SW 1271 (cell line): ENCODE data around the gene MYL5.
"Not testable (repeated sequence)": the region's sequence is repeated elsewhere in the genome, so short reads cannot be mapped to it uniquely, and the experiment has no call there.

Experiments used
- DNase-seq, 2 experiments: peaks; one replicate each; lab custom pipeline; 2025; lab: John Stamatoyannopoulos, UW

MYL5 gene

DNA sequence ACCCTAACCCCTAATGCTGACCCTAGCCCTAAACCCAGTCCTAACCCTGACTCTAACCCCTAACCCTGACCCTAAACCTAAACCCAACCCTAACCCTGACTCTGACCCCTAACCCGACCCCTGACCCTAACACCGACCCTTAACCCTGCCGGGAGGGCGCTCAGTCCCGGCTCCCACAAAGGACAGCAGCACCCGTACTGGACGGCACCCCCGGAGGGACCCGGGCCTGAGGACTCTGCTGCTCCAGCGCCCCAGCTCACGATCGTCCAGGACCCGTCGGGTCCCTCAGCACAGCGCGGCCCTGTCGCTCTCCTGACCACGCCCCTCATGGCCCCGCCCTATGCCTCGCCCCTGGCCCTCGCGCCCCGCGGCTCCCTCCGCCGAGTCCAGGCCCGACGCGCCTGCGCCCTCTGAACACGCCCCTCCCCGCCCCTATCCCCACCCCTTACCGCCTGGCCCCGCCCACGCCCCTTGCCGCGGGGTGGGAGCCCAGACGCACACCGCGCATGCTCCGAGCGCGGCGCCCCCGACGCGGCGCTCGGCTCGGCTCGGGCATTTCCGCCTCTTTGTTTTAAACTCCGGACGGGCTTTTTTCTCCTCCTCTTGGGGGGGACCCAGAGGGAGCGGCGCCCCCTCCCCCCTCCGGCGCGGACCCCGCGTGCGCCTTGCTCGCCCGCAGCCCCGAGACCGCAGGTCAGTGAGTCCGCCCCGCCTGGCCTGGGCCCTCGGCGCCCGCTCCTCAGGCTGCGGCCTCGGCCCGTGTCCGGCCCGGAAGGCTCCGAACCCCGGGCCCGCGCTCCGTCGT, 31.1 kb downstream of the MYL5 start, which contains the start of gene PCGF3:
Gene PCGF3, plus strand, starts transcription at position 555 of the 805 bp plus-strand sequence. CDS start 27,849 bp downstream, outside the sequence.
- peak; percentile 70 to 86 for DNase-seq

DNA sequence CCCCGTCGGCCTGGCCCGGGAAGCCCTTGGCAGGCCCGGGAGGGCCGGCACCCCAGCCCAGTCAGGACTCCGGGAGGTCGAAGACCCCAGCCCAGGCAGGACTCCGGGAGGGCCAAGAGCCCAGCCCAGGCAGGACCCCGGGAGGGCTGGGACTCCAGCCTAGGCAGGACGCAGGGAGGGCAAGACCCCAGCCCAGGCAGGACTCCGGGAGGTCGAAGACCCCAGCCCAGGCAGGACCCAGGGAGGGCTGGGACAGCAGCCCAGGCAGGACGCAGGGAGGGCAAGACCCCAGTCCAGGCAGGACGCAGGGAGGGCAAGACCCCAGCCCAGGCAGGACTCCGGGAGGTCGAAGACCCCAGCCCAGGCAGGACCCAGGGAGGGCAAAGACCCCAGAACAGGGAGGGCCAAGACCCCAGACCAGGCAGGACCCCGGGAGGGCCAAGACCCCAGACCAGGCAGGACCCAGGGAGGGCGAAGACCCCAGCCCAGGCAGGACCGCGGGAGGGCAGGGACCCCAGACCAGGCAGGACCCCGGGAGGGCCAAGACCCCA, 31.8 kb downstream of the MYL5 start:
- DNase-seq = not testable (repeated sequence)

- DNase-seq = no peak
Measured at GRCh38 chr4:706834-707598, 32.7 kb downstream of the MYL5 start.

DNA sequence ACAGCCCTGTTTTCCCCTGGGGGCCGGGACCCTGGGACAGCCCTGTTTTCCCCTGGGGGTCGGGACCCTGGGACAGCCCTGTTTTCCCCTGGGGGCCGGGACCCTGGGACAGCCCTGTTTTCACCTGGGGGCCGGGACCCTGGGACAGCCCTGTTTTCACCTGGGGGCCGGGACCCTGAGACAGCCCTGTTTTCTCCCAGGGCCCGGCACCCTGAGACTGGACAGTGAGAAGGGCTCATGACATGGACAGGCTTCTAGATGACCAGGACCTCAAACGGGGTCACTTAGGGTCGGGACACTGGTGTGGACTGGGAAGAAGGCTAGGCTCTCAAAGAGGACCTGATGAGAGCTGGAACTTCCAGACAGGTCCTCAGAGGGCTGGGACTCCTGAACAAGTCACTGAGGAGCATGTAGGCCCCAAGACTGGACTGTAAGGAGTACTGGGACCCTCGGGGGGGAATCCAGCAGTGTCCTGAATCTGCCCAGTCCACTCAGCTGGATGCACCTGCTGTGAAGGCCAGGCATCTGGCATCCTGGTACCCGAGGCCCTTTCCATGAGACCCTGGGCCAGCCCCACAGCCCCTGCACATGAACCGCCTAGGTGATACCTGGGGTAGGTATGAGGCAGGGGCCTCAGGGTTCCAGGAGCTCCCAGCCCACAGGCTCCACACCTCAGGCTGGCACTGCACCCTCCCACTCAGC, 33.7 kb downstream of the MYL5 start:
- no peak for DNase-seq

DNA sequence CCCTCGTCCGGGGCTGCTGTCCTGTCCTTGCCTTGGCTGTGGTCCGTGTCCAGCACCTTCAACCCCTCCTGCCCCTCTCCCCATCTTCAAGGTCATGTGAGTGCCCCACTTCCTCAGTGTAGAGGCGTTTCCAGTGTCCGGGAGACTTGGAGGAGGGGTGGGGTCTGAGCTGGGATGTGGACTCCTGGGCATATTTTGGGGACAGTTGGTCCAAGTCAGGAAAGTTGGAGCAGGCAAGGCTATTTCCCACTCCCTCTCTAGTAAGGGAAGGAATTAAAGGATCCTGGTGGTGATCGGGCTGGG, 34.2 kb downstream of the MYL5 start:
- no peak for DNase-seq

DNA sequence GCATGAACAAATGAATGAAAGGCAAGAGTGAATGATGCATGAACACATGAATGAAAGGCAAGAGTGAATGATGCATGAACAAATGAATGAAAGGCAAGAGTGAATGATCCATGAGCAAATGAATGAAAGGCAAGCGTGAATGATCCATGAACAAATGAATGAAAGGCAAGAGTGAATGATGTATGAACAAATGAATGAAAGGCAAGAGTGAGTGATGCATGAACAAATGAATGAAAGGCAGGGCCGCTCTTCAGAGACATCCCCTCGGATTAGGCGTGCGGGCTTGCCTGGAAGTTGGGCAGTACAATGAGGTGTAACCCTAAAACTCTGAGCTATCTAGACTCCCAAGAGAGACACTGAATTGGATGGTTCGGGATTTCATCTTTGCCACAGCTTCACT, 35.0 kb downstream of the MYL5 start:
- no peak for DNase-seq

DNA sequence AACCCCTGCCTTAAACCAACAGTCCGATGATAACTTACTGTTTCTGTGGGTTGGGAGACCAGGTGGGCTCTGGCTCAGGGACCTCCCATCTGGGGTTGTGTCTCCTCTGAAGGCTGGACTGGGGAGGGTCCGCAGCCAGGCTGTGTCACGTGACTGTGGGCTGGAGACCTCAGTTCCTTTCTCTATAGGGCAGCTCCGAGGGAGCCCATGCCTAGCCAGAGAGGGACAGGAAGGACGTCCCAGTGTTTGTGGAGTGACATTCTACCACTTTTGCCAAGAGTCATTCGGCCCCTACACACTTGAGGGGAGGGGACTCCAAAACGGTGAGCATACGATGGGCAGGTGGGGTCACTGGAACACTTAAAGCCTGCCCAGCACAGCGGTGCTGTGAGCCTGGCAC, 35.8 kb downstream of the MYL5 start:
- no peak for DNase-seq

- no peak for DNase-seq
Measured at GRCh38 chr4:710916-711315, 36.6 kb downstream of the MYL5 start.

GRCh38 chr4:712093-712492, 37.8 kb downstream of the MYL5 start:
- no peak for DNase-seq

DNA sequence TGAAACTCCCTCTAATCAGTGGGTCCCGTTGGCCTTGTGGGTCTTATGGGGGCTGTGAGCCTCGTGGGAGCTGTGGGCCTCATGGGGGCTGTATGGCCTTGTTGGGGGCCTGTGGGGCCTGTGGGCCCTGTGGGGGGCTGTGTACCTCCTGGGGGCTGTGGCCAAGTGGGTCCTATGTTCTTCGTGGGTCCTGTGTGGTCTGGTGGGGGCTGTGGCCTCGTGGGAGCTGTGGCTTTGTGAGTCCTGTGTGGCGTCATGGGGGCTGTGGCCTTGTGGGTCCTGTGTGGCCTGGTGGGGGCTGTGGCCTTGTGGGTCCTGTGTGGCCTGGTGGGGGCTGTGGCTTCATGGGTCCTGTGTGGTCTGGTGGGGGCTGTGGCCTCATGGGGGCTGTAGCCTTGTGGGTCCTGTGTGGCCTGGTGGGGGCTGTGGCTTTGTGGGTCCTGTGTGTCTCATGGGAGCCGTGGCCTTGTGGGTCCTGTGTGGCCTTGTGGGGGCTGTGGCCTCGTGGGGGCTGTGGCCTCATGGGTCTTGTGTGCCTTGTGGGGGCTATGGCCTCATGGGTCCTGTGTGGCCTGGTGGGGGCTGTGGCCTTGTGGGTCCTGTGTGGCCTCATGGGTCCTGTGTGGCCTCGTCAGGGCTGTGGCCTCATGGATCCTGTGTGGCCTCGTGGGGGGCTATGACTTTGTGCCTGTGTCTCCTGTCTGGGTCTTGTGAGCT, 38.7 kb downstream of the MYL5 start:
- DNase-seq = no peak

GRCh38 chr4:714087-714486, 39.7 kb downstream of the MYL5 start:
- no peak for DNase-seq

GRCh38 chr4:717601-718320, 43.4 kb downstream of the MYL5 start:
- no peak for DNase-seq

GRCh38 chr4:718460-718859, 44.1 kb downstream of the MYL5 start:
- DNase-seq = no peak

DNA sequence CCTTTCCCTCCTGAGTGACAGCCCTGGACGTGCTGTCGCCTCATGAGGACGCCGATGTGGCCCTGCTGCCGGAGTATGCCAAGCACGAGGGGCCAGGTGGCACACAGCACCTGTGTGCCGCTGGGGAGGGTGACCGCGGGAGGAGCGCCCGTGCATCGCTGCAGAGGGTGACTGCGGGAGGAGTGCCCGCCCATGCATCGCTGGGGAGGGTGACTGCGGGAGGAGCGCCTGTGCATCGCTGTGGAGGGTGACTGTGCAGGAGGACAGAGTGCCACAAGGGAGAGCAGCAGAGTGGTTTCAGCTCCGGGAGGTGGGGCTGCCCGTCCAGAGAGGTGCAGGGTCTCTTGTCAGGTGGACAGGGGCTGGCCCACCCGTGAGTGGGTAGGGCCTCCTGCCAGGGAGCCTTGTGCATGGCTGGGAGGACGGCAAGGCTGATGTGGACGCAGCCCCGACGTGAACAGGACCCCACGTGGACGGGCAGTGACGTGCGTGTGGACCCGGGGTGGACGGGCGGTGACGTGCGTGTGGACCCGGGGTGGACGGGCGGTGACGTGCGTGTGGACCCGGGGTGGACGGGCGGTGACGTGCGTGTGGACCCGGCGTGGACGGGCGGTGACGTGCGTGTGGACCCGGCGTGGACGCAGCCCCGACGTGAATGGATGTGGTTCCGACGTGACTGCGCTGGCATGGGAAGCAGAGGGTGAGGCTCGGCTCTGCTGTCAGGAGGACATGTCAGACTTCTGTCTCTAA, 45.9 kb downstream of the MYL5 start:
- DNase-seq = no peak

DNA sequence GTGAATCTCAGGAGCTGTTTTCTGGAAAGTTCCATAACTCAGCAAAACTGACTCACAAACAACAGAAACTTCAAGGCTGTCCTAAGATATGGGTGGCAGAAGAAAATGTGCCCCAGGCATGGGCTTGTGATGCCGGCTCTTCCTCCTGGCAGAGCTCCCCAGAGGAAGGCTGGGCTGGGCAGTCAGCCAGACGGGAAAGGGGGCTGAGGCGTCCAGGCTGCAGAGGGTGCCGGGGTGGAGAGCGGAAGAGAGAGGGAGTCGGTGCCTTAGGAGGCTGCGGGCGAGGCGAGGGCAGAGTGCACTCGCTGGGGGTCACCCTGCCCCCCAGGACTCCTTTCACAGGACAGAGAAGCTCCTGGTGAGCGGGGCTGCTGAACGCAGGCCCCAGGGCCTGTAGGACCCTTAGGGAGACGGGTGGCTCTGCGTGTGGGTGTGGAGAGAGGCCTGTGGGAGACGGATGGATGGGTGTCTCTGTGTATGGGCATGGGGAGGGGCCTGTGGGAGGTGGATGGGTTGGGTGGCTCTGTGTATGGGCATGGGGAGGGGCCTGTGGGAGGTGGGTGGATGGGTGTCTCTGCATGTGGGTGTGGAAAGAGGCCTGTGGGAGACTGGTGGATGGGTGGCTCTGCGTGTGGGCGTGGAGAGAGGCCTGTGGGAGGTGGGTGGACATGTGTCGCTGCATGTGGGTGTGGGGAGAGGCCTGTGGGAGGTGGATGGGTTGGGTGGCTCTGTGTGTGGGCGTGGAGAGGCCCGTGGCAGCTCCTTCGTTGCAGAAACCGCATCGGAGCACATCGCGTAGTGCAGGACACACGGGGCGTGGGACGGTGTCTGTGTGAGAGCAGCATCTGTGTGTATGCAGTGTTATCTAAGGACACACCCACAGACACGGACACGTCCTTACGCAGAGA, 47.2 kb downstream of the MYL5 start:
- DNase-seq = no peak

DNA sequence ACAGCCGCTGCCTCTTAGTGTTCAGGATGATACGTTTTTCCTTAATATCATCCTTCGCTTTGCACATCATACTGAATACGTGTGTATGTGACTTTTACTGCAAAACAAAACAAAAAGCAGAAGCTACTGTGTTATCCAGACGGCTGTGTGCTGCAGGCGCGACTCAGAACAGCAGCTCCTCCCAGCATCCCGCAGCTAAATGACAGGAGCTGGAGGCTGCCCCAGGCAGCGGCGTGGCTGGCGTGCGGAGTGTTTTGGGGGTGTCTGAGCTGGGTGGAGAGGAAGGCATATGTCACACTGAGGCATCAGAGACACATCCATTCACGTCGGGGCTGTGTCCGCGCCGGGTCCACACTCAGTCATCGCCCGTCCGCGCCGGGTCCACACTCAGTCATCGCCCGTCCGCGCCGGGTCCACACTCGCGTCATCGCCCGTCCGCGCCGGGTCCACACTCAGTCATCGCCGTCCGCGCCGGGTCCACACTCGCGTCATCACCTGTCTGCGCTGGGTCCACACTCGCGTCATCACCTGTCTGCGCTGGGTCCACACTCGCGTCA, 47.9 kb downstream of the MYL5 start:
- no peak for DNase-seq

DNA sequence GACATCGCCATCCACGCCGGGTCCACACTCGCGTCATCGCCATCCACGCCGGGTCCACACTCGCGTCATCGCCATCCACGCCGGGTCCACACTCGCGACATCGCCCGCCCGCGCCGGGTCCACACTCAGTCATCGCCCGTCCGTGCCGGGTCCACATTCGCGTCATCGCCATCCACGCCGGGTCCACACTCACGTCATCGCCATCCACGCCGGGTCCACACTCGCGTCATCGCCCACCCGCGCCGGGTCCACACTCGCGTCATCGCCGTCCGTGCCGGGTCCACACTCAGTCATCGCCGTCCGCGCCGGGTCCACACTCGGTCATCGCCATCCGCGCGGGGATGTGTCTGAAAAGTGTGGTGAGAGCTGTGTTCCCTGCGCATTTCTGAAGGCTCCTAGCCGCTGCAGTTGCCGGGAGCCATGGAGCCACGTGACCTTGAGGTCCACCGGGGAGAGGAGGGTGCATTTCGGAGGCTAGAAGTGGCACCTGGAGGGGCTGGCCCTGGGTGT, 48.6 kb downstream of the MYL5 start:
- DNase-seq = no peak

DNA sequence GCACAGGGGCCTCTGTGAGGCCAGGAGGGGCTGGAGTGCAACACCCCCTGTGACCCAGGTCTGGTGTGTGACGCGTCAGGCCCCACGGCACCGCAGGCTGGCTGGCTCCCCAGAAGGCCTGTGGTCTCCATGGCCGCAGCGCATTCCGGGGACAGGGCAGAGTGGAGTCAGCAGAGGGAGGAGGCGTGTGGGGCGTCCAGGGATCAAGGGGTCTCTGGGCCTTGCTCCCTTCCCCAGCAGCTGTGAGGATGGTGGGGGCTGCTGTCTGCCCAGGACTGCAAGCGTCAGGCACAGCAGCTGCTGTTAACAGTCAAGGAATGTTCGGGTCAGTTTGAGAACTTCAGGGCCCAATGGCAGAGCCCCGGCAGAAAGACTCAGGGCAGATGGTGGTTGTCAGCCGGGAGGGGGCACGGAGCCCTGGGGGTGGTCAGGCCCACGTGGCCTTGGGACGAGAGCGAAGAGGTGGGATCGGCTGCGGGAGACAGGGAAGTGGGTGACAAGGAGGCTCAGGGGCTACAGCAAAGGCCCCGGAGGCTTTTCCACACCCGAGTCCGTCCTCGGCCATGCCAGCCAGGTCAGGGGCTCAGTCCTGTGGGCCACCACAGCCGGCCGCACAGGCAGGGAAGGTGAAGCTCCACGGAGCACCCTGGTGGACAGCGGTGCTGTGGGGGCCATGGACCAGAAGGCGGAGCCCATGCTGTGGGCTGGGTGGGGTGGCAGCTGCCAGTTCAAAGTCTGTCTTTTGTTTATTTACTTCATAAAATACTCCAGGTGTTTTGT, 49.6 kb downstream of the MYL5 start:
- DNase-seq = no peak
